ENCODE data around the gene TSPAN31. TPM values are rescaled to one million over a fixed set of nuclear protein-coding genes. Genes with fewer than 3 reads are reported as not detected.

The TSPAN31 gene
- total and polyA plus RNA-seq, 2 of the 8 experiments (the other 6 are each of a cell fraction or from before 2014, with no cell fraction given) = 15.8 to 31.4 TPM

GRCh38 chr12:57781244-57781643, 36.4 kb downstream of the TSPAN31 start (continued):
- TF ChIP-seq, protein P1, sequence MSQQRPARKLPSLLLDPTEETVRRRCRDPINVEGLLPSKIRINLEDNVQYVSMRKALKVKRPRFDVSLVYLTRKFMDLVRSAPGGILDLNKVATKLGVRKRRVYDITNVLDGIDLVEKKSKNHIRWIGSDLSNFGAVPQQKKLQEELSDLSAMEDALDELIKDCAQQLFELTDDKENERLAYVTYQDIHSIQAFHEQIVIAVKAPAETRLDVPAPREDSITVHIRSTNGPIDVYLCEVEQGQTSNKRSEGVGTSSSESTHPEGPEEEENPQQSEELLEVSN (IDR thresholded peaks at IDR 0.05) = no peak
- TF ChIP-seq KDM1A (IDR thresholded peaks at IDR 0.05; ENCODE audit: borderline replicate concordance, low read length) = no peak
- no peak for TF ChIP-seq SRF (IDR thresholded peaks at IDR 0.05; ENCODE audit: low read depth, low read length)
- TF ChIP-seq EZH2 (IDR thresholded peaks at IDR 0.05; ENCODE audit: low read depth, low read length, severe bottlenecking) = no peak
- no peak for TF ChIP-seq TCF12 (IDR thresholded peaks at IDR 0.05; ENCODE audit: low read depth, low read length)
- no peak for TF ChIP-seq TAF1 (IDR thresholded peaks at IDR 0.05; ENCODE audit: low read depth, low read length)

Data from H1 (cell line).